ENCODE data around the gene R3HCC1L.
A peak's percentile ranks its signal among the peaks of the same experiment; 100 is the strongest.
"Not testable (repeated sequence)": the region's sequence is repeated elsewhere in the genome, so short reads cannot be mapped to it uniquely, and the experiment has no call there.

Gene R3HCC1L

GRCh38 chr10:98110356-98110755 is 24.1 kb upstream of the R3HCC1L start:
- no peaks in the 10 kb centered on the region for H3K4me1 Mint-ChIP-seq
- H3K27ac Mint-ChIP-seq = no peak overlapping the region
- no peak overlapping the region for H3K4me3 Mint-ChIP-seq
- H3K9me3 Mint-ChIP-seq = no peaks in the 10 kb centered on the region
- no peak for DNase-seq (ENCODE audit: low spot score in 2 of 2)
- no peaks in the 10 kb centered on the region for H3K36me3 Mint-ChIP-seq
- ATAC-seq = no peak

- no peaks in the 10 kb centered on the region for H3K9me3 Mint-ChIP-seq
- no peak overlapping the region for H3K27ac Mint-ChIP-seq
- H3K36me3 Mint-ChIP-seq = no peaks in the 10 kb centered on the region
- ATAC-seq (no peak), DNase-seq (ENCODE audit: low spot score in 2 of 2) (no peak)
- no peaks in the 10 kb centered on the region for H3K4me1 Mint-ChIP-seq
- H3K4me3 Mint-ChIP-seq = no peak overlapping the region
These were observed 19.2 kb upstream of the R3HCC1L start for GRCh38 chr10:98115031-98115787.

- ATAC-seq = no peak
- Mint-ChIP-seq H3K27ac (no peak overlapping the region), H3K4me3 (no peak overlapping the region), H3K9me3 (peaks cover 6% of the 10 kb centered on the region), H3K4me1 (no peaks in the 10 kb centered on the region), H3K36me3 (no peaks in the 10 kb centered on the region)
- no peak for DNase-seq (ENCODE audit: low spot score in 2 of 2)
These were observed 14.6 kb upstream of the R3HCC1L start for GRCh38 chr10:98119891-98120290.

GRCh38 chr10:98125940-98126631 is 8.4 kb upstream of the R3HCC1L start:
- H3K4me1 Mint-ChIP-seq = no peaks in the 10 kb centered on the region
- ATAC-seq (no peak), DNase-seq (ENCODE audit: low spot score in 2 of 2) (no peak)
- no peak overlapping the region for H3K27ac Mint-ChIP-seq
- no peaks in the 10 kb centered on the region for H3K36me3 Mint-ChIP-seq
- H3K4me3 Mint-ChIP-seq = no peak overlapping the region
- H3K9me3 Mint-ChIP-seq = peaks cover 5% of the 10 kb centered on the region

- DNase-seq (ENCODE audit: low spot score in 2 of 2) (no peak), ATAC-seq (no peak)
- Mint-ChIP-seq H3K4me1 (peaks cover 8% of the 10 kb centered on the region), H3K27ac (no peak overlapping the region), H3K36me3 (no peaks in the 10 kb centered on the region), H3K9me3 (peaks cover under 1% of the 10 kb centered on the region), H3K4me3 (no peak overlapping the region)
These were observed 5.7 kb upstream of the R3HCC1L start for GRCh38 chr10:98128802-98129201.

GRCh38 chr10:98131619-98132018 is 2.8 kb upstream of the R3HCC1L start:
- Mint-ChIP-seq H3K36me3 (no peaks in the 10 kb centered on the region), H3K9me3 (peaks cover 2% of the 10 kb centered on the region), H3K4me1 (peaks cover 13% of the 10 kb centered on the region), H3K27ac (no peak overlapping the region), H3K4me3 (no peak overlapping the region)
- ATAC-seq = no peak
- no peak for DNase-seq (ENCODE audit: low spot score in 2 of 2)

- not testable (repeated sequence) for ATAC-seq; H3K9me3 Mint-ChIP-seq; DNase-seq (ENCODE audit: low spot score in 2 of 2); H3K36me3 Mint-ChIP-seq
- Mint-ChIP-seq H3K4me1 (peaks cover 24% of the 10 kb centered on the region), H3K27ac (peak overlapping the region; percentile 84), H3K4me3 (peak overlapping the region; percentile 87)
These were observed 1.2 kb upstream of the R3HCC1L start for GRCh38 chr10:98133075-98133752.

- H3K4me1 Mint-ChIP-seq = peaks cover 24% of the 10 kb centered on the region
- no peak for DNase-seq (ENCODE audit: low spot score in 2 of 2)
- peaks cover 2% of the 10 kb centered on the region for H3K9me3 Mint-ChIP-seq
These were observed 383 bp upstream of the R3HCC1L start for GRCh38 chr10:98134117-98134430.

GRCh38 chr10:98135222-98135899 is 904 bp downstream of the R3HCC1L start:
- Mint-ChIP-seq H3K4me1 (peaks cover 29% of the 10 kb centered on the region), H3K4me3 (peak overlapping the region; percentile 87), H3K9me3 (peaks cover 2% of the 10 kb centered on the region), H3K36me3 (no peaks in the 10 kb centered on the region), H3K27ac (peak overlapping the region; percentile 84)
- ATAC-seq = no peak
- no peak for DNase-seq (ENCODE audit: low spot score in 2 of 2)

More at GRCh38 chr10:98134117-98134430, 383 bp upstream of the R3HCC1L start:
- ATAC-seq = peak; percentile 5
- H3K4me3 Mint-ChIP-seq = peak overlapping the region; percentile 87
- H3K36me3 Mint-ChIP-seq = no peaks in the 10 kb centered on the region
- H3K27ac Mint-ChIP-seq = peak overlapping the region; percentile 84

GRCh38 chr10:98136775-98137174 is 2.3 kb downstream of the R3HCC1L start:
- H3K4me3 Mint-ChIP-seq; H3K36me3 Mint-ChIP-seq; H3K9me3 Mint-ChIP-seq; ATAC-seq; H3K27ac Mint-ChIP-seq; DNase-seq (ENCODE audit: low spot score in 2 of 2): not testable (repeated sequence)
- peaks cover 41% of the 10 kb centered on the region for H3K4me1 Mint-ChIP-seq

GRCh38 chr10:98138031-98138430 is 3.6 kb downstream of the R3HCC1L start:
- Mint-ChIP-seq H3K27ac (no peak overlapping the region), H3K4me1 (peaks cover 48% of the 10 kb centered on the region), H3K9me3 (peaks cover 2% of the 10 kb centered on the region), H3K36me3 (no peaks in the 10 kb centered on the region), H3K4me3 (no peak overlapping the region)
- ATAC-seq = no peak
- no peak for DNase-seq (ENCODE audit: low spot score in 2 of 2)

GRCh38 chr10:98139431-98139830 is 5.0 kb downstream of the R3HCC1L start:
- DNase-seq (ENCODE audit: low spot score in 2 of 2) (no peak), ATAC-seq (no peak)
- no peak overlapping the region for H3K27ac Mint-ChIP-seq
- H3K4me1 Mint-ChIP-seq = peaks cover 36% of the 10 kb centered on the region
- no peaks in the 10 kb centered on the region for H3K9me3 Mint-ChIP-seq
- H3K4me3 Mint-ChIP-seq = no peak overlapping the region
- no peaks in the 10 kb centered on the region for H3K36me3 Mint-ChIP-seq

- no peak for DNase-seq (ENCODE audit: low spot score in 2 of 2)
- peaks cover 45% of the 10 kb centered on the region for H3K4me1 Mint-ChIP-seq
- peak; percentile 51 for ATAC-seq
- peaks cover 6% of the 10 kb centered on the region for H3K36me3 Mint-ChIP-seq
- H3K4me3 Mint-ChIP-seq = peak overlapping the region; percentile 13
- H3K9me3 Mint-ChIP-seq = peaks cover 3% of the 10 kb centered on the region
- H3K27ac Mint-ChIP-seq = peak overlapping the region; percentile 18
These were observed 7.1 kb downstream of the R3HCC1L start for GRCh38 chr10:98141484-98142073.

GRCh38 chr10:98144985-98145384 is 10.5 kb downstream of the R3HCC1L start:
- ATAC-seq (no peak), DNase-seq (ENCODE audit: low spot score in 2 of 2) (no peak)
- Mint-ChIP-seq H3K36me3 (peaks cover 6% of the 10 kb centered on the region), H3K27ac (no peak overlapping the region), H3K9me3 (peaks cover 22% of the 10 kb centered on the region), H3K4me3 (no peak overlapping the region), H3K4me1 (peaks cover 44% of the 10 kb centered on the region)

GRCh38 chr10:98149858-98150257 is 15.4 kb downstream of the R3HCC1L start:
- no peak for ATAC-seq
- H3K4me3 Mint-ChIP-seq = no peak overlapping the region
- no peak overlapping the region for H3K27ac Mint-ChIP-seq
- H3K36me3 Mint-ChIP-seq = peaks cover 24% of the 10 kb centered on the region
- DNase-seq (ENCODE audit: low spot score in 2 of 2) = no peak
- H3K4me1 Mint-ChIP-seq = peaks cover 37% of the 10 kb centered on the region
- H3K9me3 Mint-ChIP-seq = peaks cover 33% of the 10 kb centered on the region

Data from stimulated activated effector memory CD8-positive, alpha-beta T cell treated with anti-CD3 and anti-CD28 coated beads, Interleukin-12 subunit alpha, Interleukin-12 subunit beta, amount 100 ng/mL, for 72 hours (primary cell).